AG10803 (cell line): Measurements from ENCODE around the gene RAB4A.
"Not testable (repeated sequence)": the region's sequence is repeated elsewhere in the genome, so short reads cannot be mapped to it uniquely, and the experiment has no call there.

Source experiments
- DNase-seq: peaks from one replicate; pipeline ENCODE4 v3.0.0; 2010; ENCODE audit warnings: low read depth
- H3K4me3 ChIP-seq: 2 replicates; pipeline ENCODE4 v1.5.1; 2011; ENCODE audit warnings: mild to moderate bottlenecking, low read length, control low read depth
- CTCF ChIP-seq: conservative IDR thresholded peaks from 2 replicates; pipeline ENCODE4 v1.5.1; 2011; ENCODE audit warnings: mild to moderate bottlenecking, low read length, control low read depth, inconsistent platforms

RAB4A gene

GRCh38 chr1:229325853-229326487 lies 55.1 kb downstream of the RAB4A start:
- TF ChIP-seq CTCF, result no peak
- no peak for DNase-seq
- peak overlapping the region; percentile 26 for H3K4me3 ChIP-seq

GRCh38 chr1:229326601-229327000 lies 55.7 kb downstream of the RAB4A start:
- H3K4me3 ChIP-seq, result no peak overlapping the region
- no peak for TF ChIP-seq CTCF
- no peak for DNase-seq

- not testable (repeated sequence) for H3K4me3 ChIP-seq, DNase-seq
Measured at GRCh38 chr1:229327765-229328164, 56.9 kb downstream of the RAB4A start.

- no peak for DNase-seq
- H3K4me3 ChIP-seq, result no peak overlapping the region
- TF ChIP-seq CTCF, result no peak
Measured at GRCh38 chr1:229328598-229329362, 57.9 kb downstream of the RAB4A start.

- no peak for DNase-seq
- H3K4me3 ChIP-seq, result no peak overlapping the region
- no peak for TF ChIP-seq CTCF
Measured at GRCh38 chr1:229334269-229334668, 63.4 kb downstream of the RAB4A start.

GRCh38 chr1:229334716-229335115 lies 63.8 kb downstream of the RAB4A start:
- DNase-seq, result no peak
- TF ChIP-seq CTCF, result no peak
- H3K4me3 ChIP-seq, result no peak overlapping the region

- no peak for DNase-seq
- TF ChIP-seq CTCF, result no peak
- no peak overlapping the region for H3K4me3 ChIP-seq
Measured at GRCh38 chr1:229336345-229336744, 65.4 kb downstream of the RAB4A start.
